SU-DHL-6 (cell line): ENCODE results near the gene MMP24.

ENCODE experiments used
- EZH2phosphoT487 ChIP-seq: fragments of 200-600 bp; sonication (generic), shearing (Covaris generic); conservative IDR thresholded peaks from 2 replicates; pipeline ENCODE4 v1.6.1; 2018; ENCODE audit warnings: mild to moderate bottlenecking, antibody characterized with exemption, low read length, moderate library complexity, mixed read lengths
- TF ChIP-seq, protein P1 (sequence below): fragments of 200-600 bp; sonication (generic); IDR thresholded peaks from one replicate; pipeline ENCODE4 v1.5.1; 2017; ENCODE audit warnings: antibody characterized with exemption, mild to moderate bottlenecking, low read length, moderate library complexity; ENCODE audit not compliant: insufficient read depth, poor library complexity, severe bottlenecking

DNA sequence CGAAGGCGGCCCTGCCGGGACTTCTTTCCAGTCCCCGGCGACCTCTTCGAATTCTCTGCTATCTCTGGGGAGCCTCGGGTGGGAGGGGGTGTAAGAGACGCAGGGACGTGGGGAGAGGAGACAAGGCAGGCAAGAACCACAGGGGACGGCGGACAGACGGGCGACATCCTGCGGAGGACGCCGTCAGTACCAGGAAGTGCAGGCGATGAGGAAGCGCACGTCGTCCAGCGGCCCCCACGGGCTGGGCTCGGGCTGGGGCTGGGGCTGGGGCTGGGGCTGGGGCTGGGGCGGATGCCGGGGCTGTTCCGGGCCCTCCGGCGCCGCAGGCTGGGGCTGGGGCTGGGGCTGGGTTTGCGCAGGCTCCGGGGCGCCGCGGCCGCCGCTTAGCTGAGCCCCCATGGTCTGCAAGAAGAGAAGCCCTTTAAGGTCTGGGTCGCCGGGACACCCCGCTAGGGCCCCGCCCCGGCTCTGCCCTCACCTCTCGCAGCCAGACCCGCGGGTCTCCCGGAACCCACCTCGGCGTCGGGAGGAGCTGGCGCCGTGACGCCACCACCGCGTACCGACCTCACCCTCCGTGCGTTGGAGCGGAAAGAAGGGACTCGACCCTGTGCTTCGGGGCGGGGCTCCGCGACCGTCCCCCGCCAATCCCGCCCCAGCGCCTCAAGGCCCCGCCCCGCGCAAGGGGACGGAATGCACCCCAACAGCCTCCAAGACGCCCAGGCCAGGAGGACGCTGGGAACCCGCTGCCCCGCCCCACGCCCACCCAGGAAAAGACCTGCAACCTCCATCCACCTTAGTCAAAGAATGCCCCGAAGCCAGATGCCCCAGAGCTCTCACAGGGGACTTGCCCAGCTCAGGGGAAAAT is 51.3 kb downstream of the MMP24 start, which contains the start of gene MMP24OS:
- TF ChIP-seq, protein P1, sequence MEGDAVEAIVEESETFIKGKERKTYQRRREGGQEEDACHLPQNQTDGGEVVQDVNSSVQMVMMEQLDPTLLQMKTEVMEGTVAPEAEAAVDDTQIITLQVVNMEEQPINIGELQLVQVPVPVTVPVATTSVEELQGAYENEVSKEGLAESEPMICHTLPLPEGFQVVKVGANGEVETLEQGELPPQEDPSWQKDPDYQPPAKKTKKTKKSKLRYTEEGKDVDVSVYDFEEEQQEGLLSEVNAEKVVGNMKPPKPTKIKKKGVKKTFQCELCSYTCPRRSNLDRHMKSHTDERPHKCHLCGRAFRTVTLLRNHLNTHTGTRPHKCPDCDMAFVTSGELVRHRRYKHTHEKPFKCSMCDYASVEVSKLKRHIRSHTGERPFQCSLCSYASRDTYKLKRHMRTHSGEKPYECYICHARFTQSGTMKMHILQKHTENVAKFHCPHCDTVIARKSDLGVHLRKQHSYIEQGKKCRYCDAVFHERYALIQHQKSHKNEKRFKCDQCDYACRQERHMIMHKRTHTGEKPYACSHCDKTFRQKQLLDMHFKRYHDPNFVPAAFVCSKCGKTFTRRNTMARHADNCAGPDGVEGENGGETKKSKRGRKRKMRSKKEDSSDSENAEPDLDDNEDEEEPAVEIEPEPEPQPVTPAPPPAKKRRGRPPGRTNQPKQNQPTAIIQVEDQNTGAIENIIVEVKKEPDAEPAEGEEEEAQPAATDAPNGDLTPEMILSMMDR = no peak
- no peak for TF ChIP-seq EZH2phosphoT487
